Panc1 (cell line): ENCODE measurements around the gene RHBDF2. TPM values are rescaled to one million over a fixed set of nuclear protein-coding genes. Genes with fewer than 3 reads are reported as not detected.
A peak's percentile ranks its signal among the peaks of the same experiment; 100 is the strongest.

Experiments
- ATAC-seq: fragments of 200-7000 bp; cut with Tn5 transposase; 2 replicates; pipeline ENCODE4 v1.9.1; 2020; ENCODE audit warnings: mild to moderate bottlenecking, moderate library complexity
- BruUV-seq: library from RNA; stranded (reverse); fragments of 400-500 nt; replicated peaks from 2 replicates; lab custom pipeline; 2021; lab: Mats Ljungman, UMichigan
- CTCF ChIA-PET: fragments of 300-600 bp; sonication (Branson Sonifier 250); formaldehyde crosslinking; loops from one replicate; lab custom pipeline; 2022; ENCODE audit warnings: antibody characterized with exemption; lab: Charles Lee
- POLR2A ChIA-PET: fragments of 300-600 bp; sonication (Branson Sonifier 250); formaldehyde crosslinking; loops from one replicate; lab custom pipeline; 2022; ENCODE audit warnings: antibody characterized with exemption; lab: Charles Lee
- DNase-seq: peaks from one replicate; pipeline ENCODE4 v3.0.0-alpha.2; 2010; ENCODE audit warnings: low read depth, low spot score
- H3K27ac ChIP-seq: 2 replicates; pipeline ENCODE4 v1.5.1; 2011; ENCODE audit warnings: mild to moderate bottlenecking, low read length, inconsistent platforms
- H3K27me3 ChIP-seq: fragments of 200-500 bp; sonication (Bioruptor generic); 2 replicates; pipeline ENCODE4 v1.6.0; 2014; ENCODE audit warnings: low read length, inconsistent platforms; ENCODE audit not compliant: control insufficient read depth, insufficient read depth
- H3K36me3 ChIP-seq: fragments of 200-500 bp; sonication (Bioruptor generic); 2 replicates; pipeline ENCODE4 v1.5.1; 2014; ENCODE audit warnings: inconsistent platforms, mild to moderate bottlenecking, low read length, moderate library complexity; ENCODE audit not compliant: control insufficient read depth, insufficient read depth
- H3K4me1 ChIP-seq: 2 replicates; pipeline ENCODE4 v1.5.1; 2011; ENCODE audit warnings: inconsistent platforms, mild to moderate bottlenecking, low read length, moderate library complexity; ENCODE audit not compliant: control insufficient read depth, insufficient read depth
- H3K4me3 ChIP-seq, 2 experiments: 2 replicates each; pipeline ENCODE4 v1.5.1; 2011 to 2012; ENCODE audit warnings: low read depth in 2 of 2, low read length in 2 of 2, mild to moderate bottlenecking in 2 of 2, inconsistent platforms in 1 of 2, moderate library complexity in 1 of 2
- H3K9me3 ChIP-seq: fragments of 200-500 bp; sonication (Bioruptor generic); 2 replicates; pipeline ENCODE4 v1.5.1; 2014; ENCODE audit warnings: low read depth, mild to moderate bottlenecking, inconsistent platforms, low read length, moderate library complexity; ENCODE audit not compliant: control insufficient read depth, insufficient read depth
- POLR2AphosphoS5 ChIP-seq: IDR thresholded peaks from 2 replicates; pipeline ENCODE4 v1.6.1; 2012; ENCODE audit warnings: mild to moderate bottlenecking, low read depth, low read length, moderate library complexity
- REST ChIP-seq, 2 experiments: IDR thresholded peaks; 2 replicates each; pipeline ENCODE4 v1.6.1; 2011 to 2012; ENCODE audit warnings: low read depth in 2 of 2, control low read depth in 1 of 2, low read length in 1 of 2, mild to moderate bottlenecking in 1 of 2, moderate library complexity in 1 of 2; ENCODE audit not compliant: insufficient read depth in 1 of 2
- SIN3A ChIP-seq: IDR thresholded peaks from 2 replicates; pipeline ENCODE4 v1.6.1; 2012; ENCODE audit warnings: low read depth, mild to moderate bottlenecking, low read length, moderate library complexity, borderline replicate concordance; ENCODE audit not compliant: insufficient read depth
- TCF7L2 ChIP-seq: IDR thresholded peaks from 2 replicates; pipeline ENCODE4 v1.6.1; 2011; ENCODE audit warnings: mild to moderate bottlenecking, low read depth, low read length, inconsistent platforms
- in situ Hi-C: cut with HindIII; loops from 2 replicates; pipeline ENCODE4 v1.10.0; 2016; ENCODE audit warnings: low sequenced_read_pairs, low pct_unique_long_range_greater_than_20kb
- intact Hi-C: fragments of 100-400 bp; cut with micrococcal nuclease; formaldehyde crosslinking; loops from one replicate; pipeline ENCODE4 v1.10.0; 2022; ENCODE audit not compliant: unreplicated experiment
- total RNA-seq: library from RNA; stranded (reverse); gene quantifications from one replicate; pipeline ENCODE4 v1.2.1, GENCODE V29; 2021; ENCODE audit not compliant: unreplicated experiment
- TF ChIP-seq, protein P1 (sequence below): fragments of 450-650 bp; IDR thresholded peaks from 2 replicates; pipeline ENCODE4 v1.5.1; 2017; ENCODE audit warnings: mild to moderate bottlenecking

Gene RHBDF2
- total RNA-seq, 1 experiment from 2014 or later: 67.8 TPM

DNA sequence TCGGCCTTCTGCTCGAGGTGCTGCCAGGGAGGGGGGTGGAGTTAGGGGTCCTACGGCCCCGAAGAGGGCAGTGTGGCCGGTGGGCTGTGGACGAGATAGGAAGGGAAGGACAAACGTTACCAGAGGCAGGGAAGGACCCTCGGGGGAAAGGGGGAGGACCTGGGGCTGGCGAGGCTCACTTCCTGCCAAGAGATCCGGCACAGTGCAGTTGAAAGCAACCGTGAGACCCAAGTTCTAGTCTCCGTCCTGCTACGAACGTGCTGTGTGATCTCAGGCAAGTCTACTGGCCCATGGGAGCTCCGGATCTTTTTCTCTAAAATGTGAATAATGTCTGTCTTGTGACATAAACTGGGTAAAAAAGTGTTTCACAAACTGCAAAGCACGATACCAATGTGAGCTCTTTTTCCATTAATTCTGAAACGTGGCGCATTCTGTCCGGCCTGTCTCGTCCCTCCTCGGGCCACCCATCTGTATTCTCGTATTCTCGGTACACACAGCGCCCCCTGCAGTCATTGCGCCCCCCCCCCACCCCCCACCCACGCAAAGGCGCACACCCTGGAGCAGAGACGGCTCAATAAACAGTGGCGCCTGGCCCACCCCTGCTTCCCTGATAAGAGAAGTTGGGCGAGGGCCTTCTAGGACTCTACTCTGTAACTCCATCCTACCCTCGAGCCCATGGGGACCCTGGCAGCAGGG lies 27.5 kb upstream of the RHBDF2 start:
- no TSS peak for BruUV-seq
- no peak for ATAC-seq

DNA sequence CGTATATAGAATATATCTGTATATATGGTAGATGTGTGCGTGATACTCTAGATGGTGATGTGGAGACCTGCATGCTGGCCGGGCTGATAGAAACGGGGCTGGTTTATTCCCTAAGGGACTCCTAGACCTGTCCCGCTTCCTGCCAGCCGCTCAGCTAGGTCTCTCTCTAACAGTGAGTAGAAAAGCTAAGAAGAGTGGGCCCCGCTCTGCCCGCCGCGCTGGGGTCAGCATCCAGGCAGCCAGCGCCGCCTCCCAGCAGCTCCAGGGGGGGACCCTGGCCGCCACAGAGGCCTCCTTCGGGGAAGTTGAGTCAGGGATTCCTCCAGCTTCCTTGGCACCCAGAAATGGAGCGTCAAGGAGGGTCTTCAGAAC lies 26.9 kb upstream of the RHBDF2 start:
- no peak for DNase-seq
- ChIA-PET POLR2A (interaction anchor here (0.8 kb wide), 1 partner anchor 15 kb away, joined by 4 read pairs; no protein-coding TSS in a partner anchor), CTCF (interaction anchor here (0.5 to 2.4 kb wide), 8 partner anchors 12 to 748 kb away, joined by 3 to 11 read pairs (median 4); partner anchors contain the start of gene PRCD)
- no TSS peak for BruUV-seq
- Histone ChIP-seq H3K27me3 (no peaks in the 10 kb centered on the region), H3K4me1 (peaks cover 39% of the 10 kb centered on the region), H3K9me3 (no peaks in the 10 kb centered on the region), H3K27ac (peak overlapping the region; percentile 29; the same call in 1 of the 2 replicates), H3K4me3 (no peak overlapping the region), H3K36me3 (no peaks in the 10 kb centered on the region)
- peak; percentile 49 for ATAC-seq
- TF ChIP-seq POLR2AphosphoS5: no peak
- no peak for TF ChIP-seq TCF7L2
- no peak for TF ChIP-seq REST (IDR thresholded peaks at IDR 0.05; ENCODE audit: insufficient read depth in 1 of 2, low read depth in 2 of 2, low read length in 1 of 2)
- TF ChIP-seq, protein P1, sequence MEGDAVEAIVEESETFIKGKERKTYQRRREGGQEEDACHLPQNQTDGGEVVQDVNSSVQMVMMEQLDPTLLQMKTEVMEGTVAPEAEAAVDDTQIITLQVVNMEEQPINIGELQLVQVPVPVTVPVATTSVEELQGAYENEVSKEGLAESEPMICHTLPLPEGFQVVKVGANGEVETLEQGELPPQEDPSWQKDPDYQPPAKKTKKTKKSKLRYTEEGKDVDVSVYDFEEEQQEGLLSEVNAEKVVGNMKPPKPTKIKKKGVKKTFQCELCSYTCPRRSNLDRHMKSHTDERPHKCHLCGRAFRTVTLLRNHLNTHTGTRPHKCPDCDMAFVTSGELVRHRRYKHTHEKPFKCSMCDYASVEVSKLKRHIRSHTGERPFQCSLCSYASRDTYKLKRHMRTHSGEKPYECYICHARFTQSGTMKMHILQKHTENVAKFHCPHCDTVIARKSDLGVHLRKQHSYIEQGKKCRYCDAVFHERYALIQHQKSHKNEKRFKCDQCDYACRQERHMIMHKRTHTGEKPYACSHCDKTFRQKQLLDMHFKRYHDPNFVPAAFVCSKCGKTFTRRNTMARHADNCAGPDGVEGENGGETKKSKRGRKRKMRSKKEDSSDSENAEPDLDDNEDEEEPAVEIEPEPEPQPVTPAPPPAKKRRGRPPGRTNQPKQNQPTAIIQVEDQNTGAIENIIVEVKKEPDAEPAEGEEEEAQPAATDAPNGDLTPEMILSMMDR: no peak
- no peak for TF ChIP-seq SIN3A
- in situ Hi-C loops (no loop called here), intact Hi-C loops (no loop called here)

More for the DNA sequence above, 27.5 kb upstream of the RHBDF2 start:
- DNase-seq: no peak
- H3K4me3 ChIP-seq: no peak overlapping the region
- H3K36me3 ChIP-seq: no peaks in the 10 kb centered on the region
- CTCF ChIA-PET: interaction anchor here (0.5 to 2.4 kb wide), 9 partner anchors 12 to 201 kb away, joined by 3 to 11 read pairs (median 5); partner anchors contain the start of gene PRCD
- H3K27me3 ChIP-seq: no peaks in the 10 kb centered on the region
- no peak for TF ChIP-seq TCF7L2
- in situ Hi-C loops: no loop called here
- H3K4me1 ChIP-seq: peaks cover 41% of the 10 kb centered on the region
- intact Hi-C loops: no loop called here
- H3K27ac ChIP-seq: peak overlapping the region; percentile 67
- POLR2A ChIA-PET: interaction anchor here (0.8 kb wide), 1 partner anchor 14 kb away, joined by 4 read pairs; no protein-coding TSS in a partner anchor
- no peaks in the 10 kb centered on the region for H3K9me3 ChIP-seq
